SJCRH30 (cell line): ENCODE data around the gene ENTPD1. TPM values are rescaled to one million over a fixed set of nuclear protein-coding genes. Genes with fewer than 3 reads are reported as not detected.

Experiments used
- DNase-seq, 2 experiments: peaks; one replicate each; pipeline ENCODE4 v3.0.0-alpha.2; 2015 to 2020
- H3K27ac ChIP-seq: fragments of 250-450 bp; sonication (Bioruptor Pico); 2 replicates; pipeline ENCODE4 v1.5.1; 2020; ENCODE audit warnings: mild to moderate bottlenecking, moderate library complexity
- H3K27me3 ChIP-seq: fragments of 250-450 bp; sonication (Bioruptor Pico); 2 replicates; pipeline ENCODE4 v1.5.1; 2020; ENCODE audit warnings: mild to moderate bottlenecking, moderate library complexity
- H3K36me3 ChIP-seq: fragments of 250-450 bp; sonication (Bioruptor Pico); 2 replicates; pipeline ENCODE4 v1.5.1; 2020; ENCODE audit warnings: mild to moderate bottlenecking, moderate library complexity
- H3K4me1 ChIP-seq: fragments of 250-450 bp; sonication (Bioruptor Pico); 2 replicates; pipeline ENCODE4 v1.5.1; 2020; ENCODE audit warnings: mild to moderate bottlenecking, moderate library complexity
- H3K4me3 ChIP-seq: fragments of 250-450 bp; sonication (Bioruptor Pico); 2 replicates; pipeline ENCODE4 v1.5.1; 2020; ENCODE audit warnings: mild to moderate bottlenecking, moderate library complexity
- H3K9me3 ChIP-seq: fragments of 250-450 bp; sonication (Bioruptor Pico); replicated peaks from 2 replicates; pipeline ENCODE4 v1.5.1; 2020; ENCODE audit warnings: mild to moderate bottlenecking, moderate library complexity
- total RNA-seq: library from RNA; depleted of rRNA; stranded (reverse); fragments of >200 nt; shearing (Covaris generic); gene quantifications from 2 replicates; pipeline ENCODE4 v1.2.3, GENCODE V29; 2014

Gene ENTPD1
- total RNA-seq, 1 experiment from 2014 or later = 0.30 TPM

GRCh38 chr10:95840121-95840520, 84.2 kb downstream of the ENTPD1 start:
- no peaks in the 10 kb centered on the region for H3K4me1 ChIP-seq
- H3K9me3 ChIP-seq = no peaks in the 10 kb centered on the region
- H3K4me3 ChIP-seq = no peak overlapping the region
- no peak overlapping the region for H3K27ac ChIP-seq
- H3K27me3 ChIP-seq = no peaks in the 10 kb centered on the region
- H3K36me3 ChIP-seq = no peaks in the 10 kb centered on the region
- no peak for DNase-seq

- H3K36me3 ChIP-seq = no peaks in the 10 kb centered on the region
- H3K4me1 ChIP-seq = no peaks in the 10 kb centered on the region
- no peak for DNase-seq
- no peak overlapping the region for H3K4me3 ChIP-seq
- H3K27ac ChIP-seq = no peak overlapping the region
- H3K27me3 ChIP-seq = no peaks in the 10 kb centered on the region
- no peaks in the 10 kb centered on the region for H3K9me3 ChIP-seq
These were observed 84.7 kb downstream of the ENTPD1 start for GRCh38 chr10:95840681-95841080.

GRCh38 chr10:95841661-95842498, 85.9 kb downstream of the ENTPD1 start:
- no peaks in the 10 kb centered on the region for H3K27me3 ChIP-seq
- DNase-seq = peak; percentile 24 to 74
- no peak overlapping the region for H3K27ac ChIP-seq
- no peaks in the 10 kb centered on the region for H3K36me3 ChIP-seq
- H3K9me3 ChIP-seq = no peaks in the 10 kb centered on the region
- no peak overlapping the region for H3K4me3 ChIP-seq
- no peaks in the 10 kb centered on the region for H3K4me1 ChIP-seq

GRCh38 chr10:95845411-95845810, 89.4 kb downstream of the ENTPD1 start:
- no peaks in the 10 kb centered on the region for H3K27me3 ChIP-seq
- H3K27ac ChIP-seq = no peak overlapping the region
- H3K4me3 ChIP-seq = no peak overlapping the region

GRCh38 chr10:95847007-95847406, 91.0 kb downstream of the ENTPD1 start:
- no peak for DNase-seq
- no peak overlapping the region for H3K27ac ChIP-seq
- H3K36me3 ChIP-seq = no peaks in the 10 kb centered on the region
- H3K27me3 ChIP-seq = no peaks in the 10 kb centered on the region
- no peak overlapping the region for H3K4me3 ChIP-seq
- no peaks in the 10 kb centered on the region for H3K4me1 ChIP-seq
- no peaks in the 10 kb centered on the region for H3K9me3 ChIP-seq

More at GRCh38 chr10:95845411-95845810, 89.4 kb downstream of the ENTPD1 start:
- no peak for DNase-seq
- Histone ChIP-seq H3K9me3 (no peaks in the 10 kb centered on the region), H3K36me3 (no peaks in the 10 kb centered on the region), H3K4me1 (no peaks in the 10 kb centered on the region)

GRCh38 chr10:95848841-95849240, 92.9 kb downstream of the ENTPD1 start:
- no peak for DNase-seq
- Histone ChIP-seq H3K9me3 (no peaks in the 10 kb centered on the region), H3K4me1 (no peaks in the 10 kb centered on the region), H3K36me3 (no peaks in the 10 kb centered on the region), H3K27ac (no peak overlapping the region), H3K27me3 (no peaks in the 10 kb centered on the region), H3K4me3 (no peak overlapping the region)

- no peak overlapping the region for H3K4me3 ChIP-seq
- H3K27me3 ChIP-seq = no peaks in the 10 kb centered on the region
- DNase-seq = no peak
These were observed 94.8 kb downstream of the ENTPD1 start for GRCh38 chr10:95850791-95851190.

GRCh38 chr10:95860166-95860940, 104.4 kb downstream of the ENTPD1 start:
- Histone ChIP-seq H3K4me3 (no peak overlapping the region), H3K36me3 (no peaks in the 10 kb centered on the region), H3K9me3 (no peaks in the 10 kb centered on the region), H3K4me1 (no peaks in the 10 kb centered on the region), H3K27me3 (no peaks in the 10 kb centered on the region), H3K27ac (no peak overlapping the region)
- DNase-seq = no peak

More at GRCh38 chr10:95850791-95851190, 94.8 kb downstream of the ENTPD1 start:
- Histone ChIP-seq H3K9me3 (no peaks in the 10 kb centered on the region), H3K4me1 (no peaks in the 10 kb centered on the region), H3K36me3 (no peaks in the 10 kb centered on the region), H3K27ac (no peak overlapping the region)

- Histone ChIP-seq H3K4me1 (no peaks in the 10 kb centered on the region), H3K4me3 (no peak overlapping the region), H3K27me3 (no peaks in the 10 kb centered on the region), H3K36me3 (no peaks in the 10 kb centered on the region), H3K27ac (no peak overlapping the region), H3K9me3 (no peaks in the 10 kb centered on the region)
- no peak for DNase-seq
These were observed 105.4 kb downstream of the ENTPD1 start for GRCh38 chr10:95861386-95861785.

GRCh38 chr10:95864906-95865813, 109.2 kb downstream of the ENTPD1 start:
- DNase-seq = peak; percentile 5 to 40
- Histone ChIP-seq H3K4me1 (no peaks in the 10 kb centered on the region), H3K27me3 (no peaks in the 10 kb centered on the region), H3K9me3 (no peaks in the 10 kb centered on the region), H3K27ac (no peak overlapping the region), H3K4me3 (no peak overlapping the region), H3K36me3 (no peaks in the 10 kb centered on the region)

GRCh38 chr10:95865814-95866466, 110.0 kb downstream of the ENTPD1 start:
- DNase-seq = no peak
- Histone ChIP-seq H3K4me3 (no peak overlapping the region), H3K4me1 (no peaks in the 10 kb centered on the region), H3K9me3 (no peaks in the 10 kb centered on the region), H3K27me3 (no peaks in the 10 kb centered on the region), H3K36me3 (no peaks in the 10 kb centered on the region), H3K27ac (no peak overlapping the region)

- H3K4me1 ChIP-seq = no peaks in the 10 kb centered on the region
- H3K27ac ChIP-seq = no peak overlapping the region
- no peaks in the 10 kb centered on the region for H3K27me3 ChIP-seq
- no peaks in the 10 kb centered on the region for H3K9me3 ChIP-seq
- no peak for DNase-seq
- no peaks in the 10 kb centered on the region for H3K36me3 ChIP-seq
- H3K4me3 ChIP-seq = no peak overlapping the region
These were observed 110.5 kb downstream of the ENTPD1 start for GRCh38 chr10:95866467-95866842.

GRCh38 chr10:95867866-95868265, 111.9 kb downstream of the ENTPD1 start:
- no peak for DNase-seq
- no peaks in the 10 kb centered on the region for H3K4me1 ChIP-seq
- H3K36me3 ChIP-seq = no peaks in the 10 kb centered on the region
- H3K4me3 ChIP-seq = no peak overlapping the region
- H3K27ac ChIP-seq = no peak overlapping the region
- no peaks in the 10 kb centered on the region for H3K9me3 ChIP-seq
- H3K27me3 ChIP-seq = no peaks in the 10 kb centered on the region

- Histone ChIP-seq H3K4me3 (no peak overlapping the region), H3K27me3 (no peaks in the 10 kb centered on the region), H3K27ac (no peak overlapping the region), H3K9me3 (no peaks in the 10 kb centered on the region), H3K4me1 (no peaks in the 10 kb centered on the region), H3K36me3 (0 out of 2 replicates have a peak, but pooled peaks cover 3% of the 10 kb centered on the region)
- no peak for DNase-seq
These were observed 116.3 kb downstream of the ENTPD1 start for GRCh38 chr10:95872158-95872711.
